HUES6 (cell line): ENCODE measurements around the gene TENM3.

Source experiments
- H3K27ac ChIP-seq: 2 replicates; pipeline ENCODE4 v1.7.0; 2013; ENCODE audit warnings: low read depth, mild to moderate bottlenecking, low read length, inconsistent platforms
- H3K27me3 ChIP-seq: 2 replicates; pipeline ENCODE4 v1.6.1; 2013; ENCODE audit warnings: low read length; ENCODE audit not compliant: control insufficient read depth, insufficient read depth
- H3K36me3 ChIP-seq: 2 replicates; pipeline ENCODE4 v1.6.1; 2013; ENCODE audit warnings: low read length; ENCODE audit not compliant: control insufficient read depth, insufficient read depth
- H3K4me1 ChIP-seq: 2 replicates; pipeline ENCODE4 v1.6.1; 2013; ENCODE audit warnings: low read length; ENCODE audit not compliant: control insufficient read depth, insufficient read depth
- H3K4me3 ChIP-seq: 2 replicates; pipeline ENCODE4 v1.5.1; 2013; ENCODE audit warnings: low read depth, low read length
- H3K9ac ChIP-seq: one replicate; pipeline ENCODE4 v1.6.1; 2013; ENCODE audit warnings: mild to moderate bottlenecking, low read length
- H3K9me3 ChIP-seq: 2 replicates; pipeline ENCODE4 v1.6.1; 2013; ENCODE audit warnings: low read depth, low read length; ENCODE audit not compliant: control insufficient read depth, insufficient read depth

TENM3 gene

DNA sequence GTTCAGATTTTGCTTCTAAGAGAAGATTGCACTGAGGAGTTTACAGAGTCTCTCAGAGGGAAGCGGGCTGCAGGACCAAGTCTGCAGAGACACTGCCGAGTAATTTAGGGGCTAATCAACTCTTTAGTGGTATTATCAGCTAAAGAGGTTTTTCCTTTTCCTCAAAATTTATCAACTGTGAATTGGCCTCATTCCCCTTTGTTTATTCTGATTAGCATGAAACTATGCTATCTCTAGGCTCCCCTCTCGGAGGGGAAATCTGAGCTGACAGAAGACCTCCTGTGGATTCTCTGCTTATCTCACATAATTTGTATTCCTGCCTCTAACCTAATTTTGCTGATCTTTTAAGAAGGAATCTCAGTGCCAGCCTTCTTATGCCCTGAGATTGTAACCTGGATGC is 473.0 kb downstream of the TENM3 start:
- H3K4me3 ChIP-seq, result no peak overlapping the region
- H3K9ac ChIP-seq, result no peak overlapping the region
- H3K9me3 ChIP-seq, result no peaks in the 10 kb centered on the region
- no peaks in the 10 kb centered on the region for H3K27me3 ChIP-seq
- H3K27ac ChIP-seq, result no peak overlapping the region
- H3K36me3 ChIP-seq, result no peaks in the 10 kb centered on the region
- peaks cover 16% of the 10 kb centered on the region for H3K4me1 ChIP-seq

- no peak overlapping the region for H3K9ac ChIP-seq
- no peak overlapping the region for H3K4me3 ChIP-seq
- no peaks in the 10 kb centered on the region for H3K27me3 ChIP-seq
- H3K4me1 ChIP-seq, result peaks cover 16% of the 10 kb centered on the region
- no peak overlapping the region for H3K27ac ChIP-seq
- no peaks in the 10 kb centered on the region for H3K9me3 ChIP-seq
- H3K36me3 ChIP-seq, result no peaks in the 10 kb centered on the region
Observed at GRCh38 chr4:182717788-182718583, 474.8 kb downstream of the TENM3 start.

DNA sequence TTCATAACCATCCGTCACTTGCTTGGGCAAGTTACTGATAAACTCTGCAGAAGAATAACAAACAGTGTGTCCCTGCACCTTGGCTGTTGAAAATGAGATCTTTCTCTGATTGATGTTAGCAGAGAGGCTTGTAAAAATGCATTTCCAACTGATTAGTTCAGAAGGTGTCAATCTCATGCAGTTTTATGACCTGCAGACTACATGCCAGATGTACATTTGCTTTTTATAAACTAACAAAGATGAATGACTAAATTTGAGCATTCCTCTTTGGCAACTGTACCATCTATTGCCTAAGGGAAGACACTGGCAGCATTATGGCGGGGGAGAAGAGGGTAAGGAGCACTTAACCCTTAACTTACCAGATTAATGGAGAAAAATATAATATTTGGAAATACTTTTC is 481.2 kb downstream of the TENM3 start:
- no peaks in the 10 kb centered on the region for H3K9me3 ChIP-seq
- H3K9ac ChIP-seq, result no peak overlapping the region
- no peaks in the 10 kb centered on the region for H3K27me3 ChIP-seq
- H3K36me3 ChIP-seq, result peaks cover 7% of the 10 kb centered on the region
- H3K4me1 ChIP-seq, result no peaks in the 10 kb centered on the region
- no peak overlapping the region for H3K4me3 ChIP-seq
- H3K27ac ChIP-seq, result no peak overlapping the region

GRCh38 chr4:182729516-182729915 is 486.3 kb downstream of the TENM3 start:
- Histone ChIP-seq H3K9ac (no peak overlapping the region), H3K9me3 (no peaks in the 10 kb centered on the region), H3K4me3 (no peak overlapping the region), H3K36me3 (peaks cover 26% of the 10 kb centered on the region), H3K27ac (no peak overlapping the region), H3K4me1 (no peaks in the 10 kb centered on the region), H3K27me3 (no peaks in the 10 kb centered on the region)

GRCh38 chr4:182730791-182731190 is 487.6 kb downstream of the TENM3 start:
- no peaks in the 10 kb centered on the region for H3K27me3 ChIP-seq
- H3K4me3 ChIP-seq, result no peak overlapping the region
- H3K9me3 ChIP-seq, result no peaks in the 10 kb centered on the region
- no peak overlapping the region for H3K27ac ChIP-seq
- H3K9ac ChIP-seq, result no peak overlapping the region
- no peaks in the 10 kb centered on the region for H3K4me1 ChIP-seq
- H3K36me3 ChIP-seq, result peaks cover 26% of the 10 kb centered on the region

GRCh38 chr4:182736207-182736606 is 493.0 kb downstream of the TENM3 start:
- Histone ChIP-seq H3K9ac (no peak overlapping the region), H3K4me3 (no peak overlapping the region), H3K27me3 (no peaks in the 10 kb centered on the region), H3K9me3 (no peaks in the 10 kb centered on the region), H3K36me3 (peaks cover 15% of the 10 kb centered on the region), H3K4me1 (no peaks in the 10 kb centered on the region), H3K27ac (no peak overlapping the region)

GRCh38 chr4:182738283-182739047 is 495.3 kb downstream of the TENM3 start:
- Histone ChIP-seq H3K9me3 (no peaks in the 10 kb centered on the region), H3K4me1 (no peaks in the 10 kb centered on the region), H3K4me3 (no peak overlapping the region), H3K27me3 (no peaks in the 10 kb centered on the region), H3K36me3 (peaks cover 12% of the 10 kb centered on the region), H3K9ac (no peak overlapping the region), H3K27ac (no peak overlapping the region)

DNA sequence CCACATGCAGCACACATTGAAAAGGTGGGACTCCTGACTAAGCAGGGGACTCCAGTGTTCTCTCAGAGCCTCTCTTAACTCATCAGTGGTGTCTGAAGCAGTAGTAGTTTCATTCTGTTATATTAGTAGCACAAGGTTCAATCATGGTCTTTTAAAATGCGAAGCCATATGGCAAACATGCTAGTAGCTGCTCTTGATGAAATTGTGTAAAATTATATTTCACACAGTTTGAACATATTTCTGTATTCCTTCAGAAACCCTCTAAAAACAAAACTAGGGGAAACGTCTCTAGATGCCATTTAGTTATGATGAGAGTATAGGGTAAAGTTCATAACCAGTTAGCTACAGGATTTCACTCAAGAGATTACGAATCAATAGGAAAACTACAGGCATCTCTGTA is 497.1 kb downstream of the TENM3 start:
- Histone ChIP-seq H3K9ac (no peak overlapping the region), H3K27me3 (no peaks in the 10 kb centered on the region), H3K4me1 (no peaks in the 10 kb centered on the region)

DNA sequence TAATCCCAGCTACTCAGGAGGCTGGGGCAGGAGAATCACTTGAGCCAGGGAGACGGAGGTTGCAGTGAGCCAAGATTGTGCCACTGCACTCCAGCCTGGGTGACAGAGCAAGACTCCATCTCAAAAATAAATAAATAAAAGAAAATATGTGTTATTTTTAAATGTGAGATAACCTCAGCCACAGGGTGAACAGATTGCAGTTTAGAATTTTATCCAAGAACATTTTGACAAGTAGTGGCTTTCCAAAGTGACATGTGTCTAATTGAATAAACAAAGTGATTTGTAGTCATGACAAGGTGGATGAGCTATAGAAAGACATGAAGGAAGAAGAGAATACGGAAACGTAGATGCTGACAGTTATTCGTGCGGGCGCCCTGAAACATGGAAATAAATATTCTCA is 497.9 kb downstream of the TENM3 start:
- no peak overlapping the region for H3K27ac ChIP-seq
- no peak overlapping the region for H3K4me3 ChIP-seq
- no peaks in the 10 kb centered on the region for H3K4me1 ChIP-seq
- no peaks in the 10 kb centered on the region for H3K9me3 ChIP-seq
- no peaks in the 10 kb centered on the region for H3K27me3 ChIP-seq
- H3K36me3 ChIP-seq, result peaks cover 12% of the 10 kb centered on the region
- H3K9ac ChIP-seq, result no peak overlapping the region

More for the DNA sequence above, 497.1 kb downstream of the TENM3 start:
- no peak overlapping the region for H3K4me3 ChIP-seq
- no peaks in the 10 kb centered on the region for H3K9me3 ChIP-seq
- H3K27ac ChIP-seq, result 0 out of 2 replicates have a peak overlapping the region, but pooled peaks have one; percentile 18
- peaks cover 12% of the 10 kb centered on the region for H3K36me3 ChIP-seq

GRCh38 chr4:182741914-182742313 is 498.7 kb downstream of the TENM3 start:
- Histone ChIP-seq H3K9me3 (no peaks in the 10 kb centered on the region), H3K4me3 (no peak overlapping the region), H3K27ac (no peak overlapping the region), H3K4me1 (no peaks in the 10 kb centered on the region), H3K27me3 (no peaks in the 10 kb centered on the region), H3K36me3 (peaks cover 12% of the 10 kb centered on the region), H3K9ac (no peak overlapping the region)

- H3K27me3 ChIP-seq, result no peaks in the 10 kb centered on the region
- no peak overlapping the region for H3K4me3 ChIP-seq
- H3K9ac ChIP-seq, result no peak overlapping the region
- no peaks in the 10 kb centered on the region for H3K9me3 ChIP-seq
- H3K36me3 ChIP-seq, result peaks cover 12% of the 10 kb centered on the region
- no peaks in the 10 kb centered on the region for H3K4me1 ChIP-seq
- no peak overlapping the region for H3K27ac ChIP-seq
Observed at GRCh38 chr4:182743815-182744214, 500.6 kb downstream of the TENM3 start.
